ENCODE data around the gene NOXA1. TPM values are rescaled to one million over a fixed set of nuclear protein-coding genes. Genes with fewer than 3 reads are reported as not detected.
A peak's percentile ranks its signal among the peaks of the same experiment; 100 is the strongest.
"Not testable (repeated sequence)": the region's sequence is repeated elsewhere in the genome, so short reads cannot be mapped to it uniquely, and the experiment has no call there.

Gene NOXA1, protein sequence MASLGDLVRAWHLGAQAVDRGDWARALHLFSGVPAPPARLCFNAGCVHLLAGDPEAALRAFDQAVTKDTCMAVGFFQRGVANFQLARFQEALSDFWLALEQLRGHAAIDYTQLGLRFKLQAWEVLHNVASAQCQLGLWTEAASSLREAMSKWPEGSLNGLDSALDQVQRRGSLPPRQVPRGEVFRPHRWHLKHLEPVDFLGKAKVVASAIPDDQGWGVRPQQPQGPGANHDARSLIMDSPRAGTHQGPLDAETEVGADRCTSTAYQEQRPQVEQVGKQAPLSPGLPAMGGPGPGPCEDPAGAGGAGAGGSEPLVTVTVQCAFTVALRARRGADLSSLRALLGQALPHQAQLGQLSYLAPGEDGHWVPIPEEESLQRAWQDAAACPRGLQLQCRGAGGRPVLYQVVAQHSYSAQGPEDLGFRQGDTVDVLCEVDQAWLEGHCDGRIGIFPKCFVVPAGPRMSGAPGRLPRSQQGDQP
- 0.30 and 0.36 TPM in 2 replicates for total RNA-seq

- no peaks in the 10 kb centered on the region for H3K36me3 Mint-ChIP-seq (ENCODE audit: low read depth)
- DNase-seq: peak; percentile 98
- intact Hi-C loops (cut with micrococcal nuclease): loop anchor here (2.0 to 5.0 kb wide), 3 partner anchors 22 to 121 kb away; partner anchors contain the start of gene NRARP
- H3K27ac Mint-ChIP-seq: peak within 1 kb of the TSS; percentile 44
- peak within 1 kb of the TSS; percentile 90 for H3K4me3 Mint-ChIP-seq
- no peaks in the 10 kb centered on the region for H3K9me3 Mint-ChIP-seq
- H3K27me3 Mint-ChIP-seq: peaks cover 9% of the 10 kb centered on the region
- peaks cover 5% of the 10 kb centered on the region for H3K4me1 Mint-ChIP-seq
Measured at GRCh38 chr9:137422604-137423513, at the start of gene NOXA1, which contains the start of gene EXD3. TSS of gene NOXA1 (plus strand) at chr9:137423393. CDS start at chr9:137423530, 137 bp downstream. TSS of gene EXD3 (minus strand) at chr9:137423162. CDS start at chr9:137395357, 27,805 bp downstream.

DNA sequence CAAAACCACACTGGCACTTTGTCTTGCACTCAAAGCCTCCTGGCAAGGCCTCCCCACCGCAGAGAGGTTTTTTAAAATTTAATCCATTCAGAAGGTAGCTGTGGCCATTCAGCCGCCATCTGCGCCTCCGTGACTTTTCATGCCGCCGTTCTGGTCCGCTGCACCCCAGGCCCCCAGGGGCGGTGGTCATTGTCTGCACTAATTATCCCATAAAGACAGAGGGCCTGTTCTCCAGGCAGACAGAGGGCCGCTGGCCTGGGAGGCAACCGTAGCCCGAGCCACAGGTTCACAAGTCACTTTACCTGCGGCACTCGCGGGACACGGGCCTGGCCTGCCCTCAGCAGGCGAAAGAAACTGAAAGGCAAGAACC, 49.6 kb upstream of the NOXA1 start:
- Mint-ChIP-seq H3K36me3 (ENCODE audit: low read depth) (peaks cover 4% of the 10 kb centered on the region), H3K4me1 (no peaks in the 10 kb centered on the region), H3K27ac (no peak overlapping the region), H3K9me3 (peaks cover 2% of the 10 kb centered on the region), H3K4me3 (no peak overlapping the region), H3K27me3 (no peaks in the 10 kb centered on the region)
- no peak for DNase-seq
- intact Hi-C loops (cut with micrococcal nuclease): no loop called here

DNA sequence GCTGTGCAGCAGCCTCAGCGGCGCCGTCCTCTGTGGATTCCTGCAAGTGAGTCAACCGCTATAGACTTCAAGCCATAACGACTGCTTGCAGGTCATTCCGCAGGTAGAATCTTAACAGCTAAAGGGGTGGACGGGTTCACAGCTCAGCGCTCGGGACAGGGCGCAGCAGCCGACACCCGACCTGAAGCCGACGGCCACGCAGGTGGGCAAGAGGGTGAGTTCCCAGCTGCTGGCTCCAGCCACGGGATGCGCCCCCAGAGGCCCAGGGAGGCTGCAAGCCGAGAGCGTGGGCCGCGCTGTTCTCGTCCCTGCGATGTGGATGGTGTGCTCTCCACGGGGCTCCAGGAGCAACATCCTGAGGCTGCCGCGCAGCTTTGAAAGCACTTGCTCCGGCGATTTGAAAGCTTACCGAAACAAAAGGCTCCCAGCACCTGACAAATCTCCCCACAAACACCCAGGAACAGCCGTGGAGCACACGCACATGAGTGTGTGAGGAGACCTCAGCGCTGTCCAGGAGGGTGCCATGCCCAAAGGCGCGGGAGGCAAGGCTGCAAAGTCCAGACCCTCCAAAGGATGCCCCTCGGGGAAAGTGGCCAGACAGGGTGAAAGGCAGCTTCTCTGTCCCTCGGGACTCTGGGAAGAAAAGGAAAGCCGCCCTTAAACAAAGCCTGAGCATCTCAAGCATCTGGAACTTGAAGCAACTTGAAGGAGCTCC, 48.9 kb upstream of the NOXA1 start:
- Mint-ChIP-seq H3K27me3 (no peaks in the 10 kb centered on the region), H3K9me3 (peaks cover 3% of the 10 kb centered on the region), H3K27ac (no peak overlapping the region), H3K36me3 (ENCODE audit: low read depth) (peaks cover 5% of the 10 kb centered on the region), H3K4me1 (no peaks in the 10 kb centered on the region), H3K4me3 (no peak overlapping the region)
- intact Hi-C loops (cut with micrococcal nuclease): no loop called here
- DNase-seq: no peak

DNA sequence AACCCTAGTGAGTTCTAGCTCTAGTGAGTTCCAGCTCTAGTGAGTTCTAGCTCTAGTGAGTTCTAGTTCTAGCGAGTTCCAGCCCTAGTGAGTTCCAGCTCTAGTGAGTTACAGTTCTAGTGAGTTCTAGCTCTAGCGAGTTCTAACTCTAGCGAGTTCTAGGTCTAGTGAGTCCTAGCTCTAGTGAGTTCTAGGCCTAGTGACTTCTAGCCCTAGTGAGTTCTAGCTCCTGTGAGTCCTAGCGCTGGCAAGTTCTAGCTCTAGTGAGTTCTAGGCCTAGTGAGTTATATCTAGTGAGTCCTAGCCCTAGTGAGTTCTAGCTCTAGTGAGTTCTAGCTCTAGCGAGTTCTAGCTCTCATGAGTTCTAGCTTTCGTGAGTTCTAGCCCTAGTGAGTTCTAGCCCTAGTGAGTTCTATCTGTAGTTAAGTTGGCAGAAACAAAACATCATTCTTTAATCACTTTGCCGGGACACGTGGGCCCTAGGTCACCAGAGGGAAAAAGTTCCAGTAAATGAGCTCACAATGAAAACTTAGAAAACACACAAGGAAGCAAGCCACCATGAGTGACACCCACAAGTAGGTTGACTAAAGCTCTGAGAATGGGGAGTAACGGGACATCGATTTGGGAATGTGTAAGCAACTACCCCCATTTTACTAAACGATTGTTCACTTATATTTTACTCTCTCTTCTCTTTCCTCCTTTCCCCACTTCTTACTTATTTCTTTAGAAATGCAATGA, 47.7 kb upstream of the NOXA1 start:
- H3K4me3 Mint-ChIP-seq: no peak overlapping the region
- H3K27me3 Mint-ChIP-seq: no peaks in the 10 kb centered on the region
- no peak for DNase-seq
- H3K36me3 Mint-ChIP-seq (ENCODE audit: low read depth): peaks cover 5% of the 10 kb centered on the region
- no peak overlapping the region for H3K27ac Mint-ChIP-seq
- no peaks in the 10 kb centered on the region for H3K4me1 Mint-ChIP-seq
- intact Hi-C loops (cut with micrococcal nuclease): no loop called here
- peaks cover 3% of the 10 kb centered on the region for H3K9me3 Mint-ChIP-seq

- intact Hi-C loops (cut with micrococcal nuclease): no loop called here
- Mint-ChIP-seq H3K9me3 (peaks cover 3% of the 10 kb centered on the region), H3K27me3 (no peaks in the 10 kb centered on the region), H3K4me3 (no peak overlapping the region), H3K4me1 (no peaks in the 10 kb centered on the region), H3K36me3 (ENCODE audit: low read depth) (peaks cover 5% of the 10 kb centered on the region), H3K27ac (no peak overlapping the region)
- DNase-seq: no peak
Measured at GRCh38 chr9:137376386-137376785, 46.8 kb upstream of the NOXA1 start.

DNA sequence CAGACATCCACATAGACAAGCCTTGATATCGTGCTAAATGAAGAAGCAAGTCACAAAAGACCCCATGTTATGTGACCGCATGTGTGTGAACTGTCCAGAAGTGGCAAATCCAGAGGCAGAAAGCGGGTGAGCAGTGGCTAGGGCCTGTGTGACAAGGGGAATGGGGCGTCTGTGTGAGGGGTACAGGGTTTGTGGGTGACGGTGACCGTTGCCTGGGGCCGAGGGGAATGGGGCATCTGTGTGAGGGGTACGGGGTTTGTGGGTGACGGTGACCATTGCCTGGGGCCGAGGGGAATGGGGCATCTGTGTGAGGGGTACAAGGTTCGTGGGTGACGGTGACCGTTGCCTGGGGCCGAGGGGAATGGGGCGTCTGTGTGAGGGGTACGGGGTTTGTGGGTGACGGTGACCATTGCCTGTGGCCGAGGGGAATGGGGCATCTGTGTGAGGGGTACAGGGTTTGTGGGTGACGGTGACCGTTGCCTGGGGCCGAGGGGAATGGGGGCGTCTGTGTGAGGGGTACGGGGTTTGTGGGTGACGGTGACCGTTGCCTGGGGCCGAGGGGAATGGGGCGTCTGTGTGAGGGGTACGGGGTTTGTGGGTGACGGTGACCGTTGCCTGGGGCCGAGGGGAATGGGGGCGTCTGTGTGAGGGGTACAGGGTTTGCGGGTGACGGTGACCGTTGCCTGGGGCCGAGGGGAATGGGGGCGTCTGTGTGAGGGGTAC, 44.3 kb upstream of the NOXA1 start:
- H3K9me3 Mint-ChIP-seq; intact Hi-C loops (cut with micrococcal nuclease); H3K4me3 Mint-ChIP-seq; H3K36me3 Mint-ChIP-seq (ENCODE audit: low read depth); DNase-seq; H3K27ac Mint-ChIP-seq; H3K4me1 Mint-ChIP-seq; H3K27me3 Mint-ChIP-seq: not testable (repeated sequence)

DNA sequence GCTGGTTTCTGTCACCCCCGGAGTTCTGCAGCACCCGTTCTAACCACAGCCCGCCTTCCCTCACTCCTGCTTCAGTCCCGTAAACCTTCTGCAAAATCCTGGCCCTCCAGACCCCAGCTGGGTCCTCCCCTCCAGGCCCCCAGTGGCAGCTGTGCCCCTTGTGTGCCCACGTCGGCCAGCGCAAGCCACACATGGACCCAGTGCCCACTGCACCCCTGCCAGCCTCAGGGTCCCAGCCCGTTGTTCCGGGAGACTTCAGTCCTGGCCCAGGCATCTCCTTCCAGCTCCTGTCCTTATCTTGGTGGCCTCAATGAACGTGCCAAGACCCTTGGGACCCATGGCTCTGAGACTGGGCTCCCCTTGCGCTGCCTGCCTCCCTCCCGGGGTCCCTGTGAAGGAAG, 43.4 kb upstream of the NOXA1 start:
- H3K9me3 Mint-ChIP-seq: peaks cover 3% of the 10 kb centered on the region
- DNase-seq: no peak
- no peaks in the 10 kb centered on the region for H3K27me3 Mint-ChIP-seq
- no peak overlapping the region for H3K4me3 Mint-ChIP-seq
- no peaks in the 10 kb centered on the region for H3K4me1 Mint-ChIP-seq
- H3K27ac Mint-ChIP-seq: no peak overlapping the region
- intact Hi-C loops (cut with micrococcal nuclease): no loop called here
- peaks cover 5% of the 10 kb centered on the region for H3K36me3 Mint-ChIP-seq (ENCODE audit: low read depth)

GRCh38 chr9:137380171-137380570, 43.0 kb upstream of the NOXA1 start:
- Mint-ChIP-seq H3K27me3 (no peaks in the 10 kb centered on the region), H3K4me3 (no peak overlapping the region), H3K9me3 (peaks cover 3% of the 10 kb centered on the region), H3K36me3 (ENCODE audit: low read depth) (peaks cover 5% of the 10 kb centered on the region), H3K4me1 (no peaks in the 10 kb centered on the region), H3K27ac (no peak overlapping the region)
- DNase-seq: no peak
- intact Hi-C loops (cut with micrococcal nuclease): no loop called here

DNA sequence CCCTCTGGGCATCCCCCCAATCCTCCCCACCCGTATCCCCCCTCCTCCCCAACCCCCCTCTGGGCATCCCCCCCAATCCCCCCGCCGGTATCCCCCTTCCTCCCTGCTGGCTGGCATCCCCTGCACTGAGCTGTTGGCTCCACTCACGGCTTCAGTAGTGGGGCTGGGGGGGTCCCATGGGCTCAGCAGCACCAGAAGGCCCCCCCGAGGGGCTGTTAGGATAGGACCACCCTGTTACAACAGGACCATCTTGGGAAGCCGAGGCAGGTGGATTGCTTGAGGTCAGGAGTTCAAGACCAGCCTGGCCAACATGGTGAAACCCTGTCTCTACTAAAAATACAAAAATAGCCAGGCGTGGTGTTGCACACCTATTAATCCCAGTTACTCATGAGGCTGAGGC, 42.6 kb upstream of the NOXA1 start:
- Mint-ChIP-seq H3K27me3 (no peaks in the 10 kb centered on the region), H3K36me3 (ENCODE audit: low read depth) (peaks cover 5% of the 10 kb centered on the region), H3K4me3 (no peak overlapping the region), H3K9me3 (peaks cover 3% of the 10 kb centered on the region), H3K27ac (no peak overlapping the region), H3K4me1 (no peaks in the 10 kb centered on the region)
- no peak for DNase-seq
- intact Hi-C loops (cut with micrococcal nuclease): no loop called here

DNA sequence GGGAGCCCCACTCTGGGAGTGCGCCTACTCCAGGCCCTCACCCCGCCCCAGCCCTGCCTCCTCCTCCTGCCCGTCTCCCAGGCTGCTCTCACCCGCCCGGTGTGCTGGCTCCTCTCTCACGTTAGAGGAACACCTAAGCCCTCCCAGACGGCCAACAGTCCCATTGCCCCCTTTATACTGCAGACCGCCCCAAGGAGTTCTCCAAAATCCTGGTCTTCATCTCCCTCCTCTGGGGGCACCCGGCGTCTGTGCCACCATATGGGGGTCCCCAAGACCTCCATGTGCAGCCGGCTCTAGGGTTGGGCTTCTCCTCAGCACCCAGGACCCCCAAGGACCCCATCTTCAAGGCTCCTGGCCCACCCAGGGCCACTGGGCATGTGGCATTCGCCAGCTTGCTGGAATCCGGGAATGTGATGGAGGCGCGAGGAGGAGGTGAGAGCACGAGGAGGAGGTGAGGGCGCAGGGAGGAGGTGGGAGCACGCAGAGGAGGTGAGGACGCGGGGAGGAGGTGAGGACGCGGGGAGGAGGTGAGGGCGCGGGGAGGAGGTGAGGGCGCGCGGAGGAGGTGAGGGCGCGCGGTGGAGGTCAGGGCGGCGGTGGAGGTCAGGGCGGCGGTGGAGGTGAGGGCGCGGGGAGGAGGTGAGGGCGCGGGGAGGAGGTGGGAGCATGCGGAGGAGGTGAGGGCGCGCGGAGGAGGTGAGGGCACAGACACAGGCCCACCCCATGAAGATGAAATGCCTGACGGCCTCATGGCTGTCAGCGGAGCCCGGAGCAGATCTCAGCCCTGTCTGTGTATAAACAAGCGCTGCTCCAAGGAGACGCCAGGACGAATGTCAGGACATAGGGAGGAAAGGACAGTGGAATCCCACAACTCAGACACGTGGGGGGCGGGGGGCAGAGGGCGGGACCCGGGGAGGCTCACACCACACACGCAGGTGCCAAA, 41.4 kb upstream of the NOXA1 start:
- no peak overlapping the region for H3K4me3 Mint-ChIP-seq
- no peaks in the 10 kb centered on the region for H3K4me1 Mint-ChIP-seq
- H3K36me3 Mint-ChIP-seq (ENCODE audit: low read depth): peaks cover 5% of the 10 kb centered on the region
- H3K27me3 Mint-ChIP-seq: no peaks in the 10 kb centered on the region
- H3K27ac Mint-ChIP-seq: peak overlapping the region; percentile 20
- H3K9me3 Mint-ChIP-seq: peaks cover 3% of the 10 kb centered on the region
- intact Hi-C loops (cut with micrococcal nuclease): no loop called here
- no peak for DNase-seq

DNA sequence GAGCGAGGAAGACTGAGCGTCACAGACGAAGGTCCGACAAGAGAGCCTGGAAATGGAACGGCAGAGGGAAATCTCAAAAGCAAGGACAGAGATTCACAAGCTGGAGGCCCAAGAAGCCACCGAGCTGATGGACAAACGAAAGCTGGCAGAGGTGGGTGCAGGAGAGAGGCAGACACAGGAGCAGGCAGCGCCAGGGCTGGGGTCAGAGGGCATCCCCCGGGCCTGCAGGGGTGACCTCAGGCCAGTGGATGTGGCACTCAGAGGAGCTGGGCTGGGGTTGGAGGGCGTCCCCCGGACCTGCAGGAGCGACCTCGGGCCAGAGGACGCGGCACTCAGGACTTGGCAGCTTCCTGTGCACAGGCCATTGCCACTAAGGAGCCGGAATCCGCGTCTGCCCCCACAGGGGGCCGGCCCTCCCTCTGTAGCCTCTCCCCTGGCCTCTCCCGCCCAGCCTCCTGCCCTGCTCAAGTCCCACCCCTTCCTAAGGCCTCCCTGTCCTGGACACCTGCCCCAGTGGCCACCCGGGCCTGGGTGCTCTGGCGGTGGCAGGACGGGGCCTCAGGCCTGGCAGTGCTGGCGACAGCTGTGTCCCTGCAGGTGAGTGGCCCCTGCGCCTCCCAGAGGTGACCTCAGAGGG, 40.6 kb upstream of the NOXA1 start:
- H3K27ac Mint-ChIP-seq: no peak overlapping the region
- H3K36me3 Mint-ChIP-seq (ENCODE audit: low read depth): peaks cover 5% of the 10 kb centered on the region
- intact Hi-C loops (cut with micrococcal nuclease): no loop called here
- H3K9me3 Mint-ChIP-seq: peaks cover 3% of the 10 kb centered on the region
- H3K27me3 Mint-ChIP-seq: no peaks in the 10 kb centered on the region
- H3K4me3 Mint-ChIP-seq: no peak overlapping the region
- DNase-seq: no peak
- H3K4me1 Mint-ChIP-seq: no peaks in the 10 kb centered on the region

All from activated CD4-positive, alpha-beta T cell treated with anti-CD3 and anti-CD28 coated beads, Interleukin-2, amount 10 ng/mL, durations not matched to agents 24 days and 14 days (primary cell).